Measurements from ENCODE around the gene CLRN3.

Gene CLRN3

GRCh38 chr10:127878475-127879055 is 14.2 kb downstream of the CLRN3 start:
- ATAC-seq = no peak
- TF ChIP-seq ZNF565 (CRISPR knock-in tag; conservative IDR thresholded peaks at IDR 0.05; ENCODE audit: low read depth) (no peak), RARB (CRISPR knock-in tag; IDR thresholded peaks at IDR 0.05) (no peak), ZNF8 (CRISPR knock-in tag; IDR thresholded peaks at IDR 0.05) (no peak), TSHZ2 (CRISPR knock-in tag; IDR thresholded peaks at IDR 0.05) (no peak), TCF4 (CRISPR knock-in tag; IDR thresholded peaks at IDR 0.05; ENCODE audit: borderline replicate concordance) (no peak), POU6F1 (CRISPR knock-in tag; IDR thresholded peaks at IDR 0.05; ENCODE audit: borderline replicate concordance, low read depth) (no peak), ESRRG (CRISPR knock-in tag; IDR thresholded peaks at IDR 0.05) (no peak), GLIS3 (CRISPR knock-in tag; IDR thresholded peaks at IDR 0.05) (no peak), ARNTL (CRISPR knock-in tag; IDR thresholded peaks at IDR 0.05; ENCODE audit: borderline replicate concordance, low read depth) (no peak), BACH2 (CRISPR knock-in tag; IDR thresholded peaks at IDR 0.05; ENCODE audit: borderline replicate concordance) (no peak), OSR1 (CRISPR knock-in tag; IDR thresholded peaks at IDR 0.05) (no peak), PPARA (CRISPR knock-in tag; IDR thresholded peaks at IDR 0.05; ENCODE audit: borderline replicate concordance) (no peak)

- ATAC-seq = no peak
- TF ChIP-seq ZC3H10 (CRISPR knock-in tag; IDR thresholded peaks at IDR 0.05) = no peak
- TF ChIP-seq ESRRG (CRISPR knock-in tag; IDR thresholded peaks at IDR 0.05) = no peak
- TF ChIP-seq TSHZ2 (CRISPR knock-in tag; IDR thresholded peaks at IDR 0.05) = no peak
- no peak for TF ChIP-seq ZFP30 (CRISPR knock-in tag; IDR thresholded peaks at IDR 0.05)
These were observed 15.0 kb downstream of the CLRN3 start for GRCh38 chr10:127877699-127878098.

- no peak for ATAC-seq
- no peak for TF ChIP-seq CREB5 (CRISPR knock-in tag; IDR thresholded peaks at IDR 0.05; ENCODE audit: low read depth)
- no peak for TF ChIP-seq ZNF70 (CRISPR knock-in tag; IDR thresholded peaks at IDR 0.05)
- TF ChIP-seq ZFP30 (CRISPR knock-in tag; IDR thresholded peaks at IDR 0.05) = no peak
- TF ChIP-seq TCF4 (CRISPR knock-in tag; IDR thresholded peaks at IDR 0.05; ENCODE audit: borderline replicate concordance) = no peak
- TF ChIP-seq POU6F1 (CRISPR knock-in tag; IDR thresholded peaks at IDR 0.05; ENCODE audit: borderline replicate concordance, low read depth) = no peak
- no peak for TF ChIP-seq ZC3H10 (CRISPR knock-in tag; IDR thresholded peaks at IDR 0.05)
- no peak for TF ChIP-seq OSR1 (CRISPR knock-in tag; IDR thresholded peaks at IDR 0.05)
- TF ChIP-seq ZNF565 (CRISPR knock-in tag; conservative IDR thresholded peaks at IDR 0.05; ENCODE audit: low read depth) = no peak
- TF ChIP-seq ESRRG (CRISPR knock-in tag; IDR thresholded peaks at IDR 0.05) = no peak
- TF ChIP-seq PPARA (CRISPR knock-in tag; IDR thresholded peaks at IDR 0.05; ENCODE audit: borderline replicate concordance) = no peak
- TF ChIP-seq ARNTL (CRISPR knock-in tag; IDR thresholded peaks at IDR 0.05; ENCODE audit: borderline replicate concordance, low read depth) = no peak
- no peak for TF ChIP-seq CSDC2 (CRISPR knock-in tag; IDR thresholded peaks at IDR 0.05)
- no peak for TF ChIP-seq SNAI2 (CRISPR knock-in tag; IDR thresholded peaks at IDR 0.05)
These were observed 15.6 kb downstream of the CLRN3 start for GRCh38 chr10:127877116-127877515.
